Esophagus squamous epithelium (tissue), 5 donors: ENCODE measurements around the gene GALNT17. TPM values are rescaled to one million over a fixed set of nuclear protein-coding genes. Genes with fewer than 3 reads are reported as not detected.

Source experiments
- DNase-seq: peaks from one replicate; lab custom pipeline; 2025; lab: John Stamatoyannopoulos, UW
- H3K27ac ChIP-seq, 4 donors: fragments of 200-600 bp; sonication (generic); one replicate each; pipeline ENCODE4 v1.5.1; 2016 to 2019; ENCODE audit warnings: mild to moderate bottlenecking in 1 of 4
- H3K27me3 ChIP-seq, 4 donors: fragments of 200-600 bp; sonication (generic); 1 replicate in 3 of 4; 2 replicates in 1 of 4; pipeline versions ENCODE4 v1.5.1 to v1.6.0; 2017 to 2021; ENCODE audit warnings: antibody characterized with exemption in 1 of 4
- H3K36me3 ChIP-seq, 3 donors: fragments of 200-600 bp; sonication (generic); one replicate each; pipeline ENCODE4 v1.5.1; 2016 to 2019
- H3K4me1 ChIP-seq, 3 donors: fragments of 200-600 bp; sonication (generic); one replicate each; pipeline ENCODE4 v1.5.1; 2017 to 2019
- H3K4me3 ChIP-seq, 4 donors: fragments of 200-600 bp; sonication (generic); 1 replicate in 3 of 4; 2 replicates in 1 of 4; pipeline ENCODE4 v1.5.1; 2016 to 2019; ENCODE audit warnings: mild to moderate bottlenecking in 2 of 4, moderate library complexity in 1 of 4
- H3K9me3 ChIP-seq, 3 donors: fragments of 200-600 bp; sonication (generic); one replicate each; pipeline ENCODE4 v1.5.1; 2016 to 2019
- CTCF ChIP-seq, 6 experiments: fragments of 450-650 bp in 4 of 6; fragments of 200-600 bp in 2 of 6; sonication (generic) in 2 of 6; IDR thresholded peaks; one replicate each; pipeline ENCODE4 v1.5.1; 2016 to 2019; ENCODE audit warnings: antibody characterized with exemption in 6 of 6, mild to moderate bottlenecking in 4 of 6, moderate library complexity in 4 of 6
- POLR2A ChIP-seq, 4 donors: fragments of 450-650 bp; IDR thresholded peaks; one replicate each; pipeline ENCODE4 v1.6.1; 2017; ENCODE audit warnings: antibody characterized with exemption in 4 of 4, mild to moderate bottlenecking in 4 of 4, moderate library complexity in 3 of 4
- WGBS, 2 donors: methylation state at CpG; one replicate each; pipeline ENCODE4 v1.1.5; 2018; 5-methylcytosine and 5-hydroxymethylcytosine counted together
- intact Hi-C: fragments of 100-400 bp; cut with DNase I; formaldehyde crosslinking; loops from one replicate; pipeline ENCODE4 v1.15.0; 2022
- total RNA-seq, 4 donors: library from RNA; depleted of rRNA; stranded (reverse); fragments of >200 nt; gene quantifications; one replicate each; pipeline ENCODE4 v1.1.0, GENCODE V29; 2016
- donor health status: DM: yes; HTN: yes; CAD: no.

Gene GALNT17
- total RNA-seq, 4 donors from 2014 or later: 1.6 to 22.1 (median 2.5) TPM

GRCh38 chr7:71133232-71133622, 1.3 kb downstream of the GALNT17 start:
- H3K4me3 ChIP-seq: peak overlapping the region; percentile 35 to 71 (median 51)

DNA sequence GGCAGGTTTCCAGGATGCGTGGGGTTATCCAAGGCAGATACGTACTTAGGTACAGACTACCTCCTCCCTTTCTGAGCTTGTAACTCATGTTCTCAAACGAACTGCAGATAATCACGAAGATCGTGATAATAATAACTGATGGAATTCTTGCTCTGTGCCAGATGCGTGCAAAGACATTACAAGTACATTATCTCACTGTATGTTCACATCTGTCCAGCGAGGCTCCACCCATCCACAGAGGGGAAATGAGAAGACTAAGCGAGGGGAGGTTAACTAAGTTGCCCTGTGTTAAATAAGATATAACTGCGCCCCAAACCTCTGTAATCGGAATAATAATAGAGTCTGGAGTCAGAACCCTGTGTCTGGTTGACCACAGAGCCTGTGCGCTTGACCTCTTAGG, 1.9 kb downstream of the GALNT17 start:
- WGBS, 2 donors: 65 to 80% methylated on average over 11 of the region's 11 CpGs
- Histone ChIP-seq H3K4me3 (peak overlapping the region in 3 of 4 donors; percentile 44 to 71 (median 58)), H3K27me3 (peaks cover 0 to 54% (median 2%) of the 10 kb centered on the region in 4 donors), H3K36me3 (no peaks in the 10 kb centered on the region), H3K9me3 (no peaks in the 10 kb centered on the region), H3K4me1 (peaks cover 0 to 38% (median 7%) of the 10 kb centered on the region in 3 donors), H3K27ac (peak overlapping the region in 3 of 4 donors; percentile 74 to 87 (median 84))
- intact Hi-C loops: no loop called here
- no peak for DNase-seq
- TF ChIP-seq POLR2A (IDR thresholded peaks at IDR 0.05) (no peak), CTCF (IDR thresholded peaks at IDR 0.05) (no peak)

More at GRCh38 chr7:71133232-71133622, 1.3 kb downstream of the GALNT17 start:
- intact Hi-C loops: no loop called here
- H3K27me3 ChIP-seq: peaks cover 0 to 54% (median 2%) of the 10 kb centered on the region in 4 donors
- no peak for DNase-seq
- H3K9me3 ChIP-seq: no peaks in the 10 kb centered on the region
- no peaks in the 10 kb centered on the region for H3K36me3 ChIP-seq
- TF ChIP-seq POLR2A (IDR thresholded peaks at IDR 0.05): no peak
- no peak for TF ChIP-seq CTCF (IDR thresholded peaks at IDR 0.05)
- peak overlapping the region; percentile 61 to 87 (median 79) for H3K27ac ChIP-seq
- 16 to 26% methylated on average over 3 to 13 of the region's 17 CpGs for WGBS, 2 donors
- peaks cover 0 to 38% (median 7%) of the 10 kb centered on the region in 3 donors for H3K4me1 ChIP-seq

DNA sequence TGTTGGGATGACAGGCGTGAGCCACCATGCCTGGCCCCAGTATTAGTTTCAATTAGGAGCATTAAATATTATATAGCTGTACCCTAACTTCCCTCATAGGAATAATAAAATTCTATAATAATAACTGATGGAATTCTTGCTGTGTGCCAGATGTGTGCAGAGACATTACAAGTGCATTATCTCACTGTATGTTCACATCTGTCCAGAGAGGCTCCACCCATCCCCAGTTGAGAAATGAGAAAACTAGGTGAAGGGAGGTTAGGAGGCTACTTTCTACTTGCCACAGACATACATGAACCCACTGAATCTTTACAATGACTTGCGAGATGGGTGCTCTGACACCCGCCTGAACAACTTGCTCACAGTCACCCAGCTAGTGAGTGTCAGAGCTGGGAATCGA, 3.2 kb downstream of the GALNT17 start:
- Histone ChIP-seq H3K9me3 (no peaks in the 10 kb centered on the region), H3K4me1 (peaks cover 0 to 38% (median 7%) of the 10 kb centered on the region in 3 donors), H3K4me3 (peak overlapping the region in 1 of 4 donors; percentile 36), H3K27me3 (peaks cover 0 to 44% (median 2%) of the 10 kb centered on the region in 4 donors), H3K27ac (peak overlapping the region in 1 of 4 donors; percentile 21), H3K36me3 (no peaks in the 10 kb centered on the region)
- intact Hi-C loops: no loop called here
- TF ChIP-seq POLR2A (IDR thresholded peaks at IDR 0.05): no peak
- TF ChIP-seq CTCF (IDR thresholded peaks at IDR 0.05): no peak
- 63 to 87% methylated on average over 4 of the region's 4 CpGs for WGBS, 2 donors
- DNase-seq: no peak

DNA sequence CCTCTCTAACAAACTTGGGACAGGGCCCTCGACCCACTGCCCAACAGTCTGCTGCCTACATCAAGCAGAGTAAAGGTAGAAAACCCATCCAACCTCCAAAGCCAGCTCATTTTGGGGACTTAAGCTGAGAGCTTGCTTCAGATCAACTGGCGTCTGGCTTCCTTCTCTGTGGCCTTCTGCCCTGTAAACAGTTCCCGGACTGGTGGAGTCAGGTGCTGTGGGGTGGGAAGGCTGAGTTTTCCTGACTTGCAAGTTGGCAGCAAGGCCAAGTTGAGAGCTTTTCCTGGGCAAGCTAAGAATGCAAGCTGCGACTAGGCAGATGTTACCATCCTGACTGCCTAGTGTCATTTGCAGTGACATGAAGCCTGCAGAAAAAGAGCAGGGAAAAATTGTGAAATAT, 3.7 kb downstream of the GALNT17 start:
- Histone ChIP-seq H3K4me3 (peak overlapping the region in 1 of 4 donors; percentile 36), H3K27me3 (peaks cover 0 to 39% (median 2%) of the 10 kb centered on the region in 4 donors), H3K9me3 (no peaks in the 10 kb centered on the region), H3K36me3 (no peaks in the 10 kb centered on the region), H3K27ac (peak overlapping the region in 1 of 4 donors; percentile 21), H3K4me1 (peaks cover 0 to 33% (median 7%) of the 10 kb centered on the region in 3 donors)
- intact Hi-C loops: no loop called here
- 22 to 29% methylated on average over 1 to 3 of the region's 4 CpGs for WGBS, 2 donors
- no peak for TF ChIP-seq POLR2A (IDR thresholded peaks at IDR 0.05)
- TF ChIP-seq CTCF (IDR thresholded peaks at IDR 0.05): no peak
- no peak for DNase-seq

DNA sequence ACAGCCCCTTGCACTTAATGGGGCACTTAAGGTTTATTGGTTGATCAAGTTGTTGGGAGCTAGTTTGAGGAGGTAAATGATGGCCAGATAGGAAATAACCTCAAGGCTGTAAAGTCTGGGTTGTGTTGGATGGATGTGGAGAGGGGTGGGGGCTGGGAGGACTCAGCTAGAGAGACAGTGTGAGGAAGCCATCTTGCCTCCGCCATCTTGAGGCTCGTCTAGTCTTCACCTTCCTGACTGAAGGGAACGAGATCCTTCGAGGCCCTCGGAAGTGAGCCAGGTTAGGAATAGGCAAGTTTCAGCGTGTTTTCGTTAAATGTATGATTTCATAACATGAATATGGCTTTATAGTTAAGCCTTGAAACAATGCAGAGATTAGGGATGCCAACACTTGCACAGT, 5.5 kb downstream of the GALNT17 start:
- H3K4me1 ChIP-seq: peaks cover 0 to 15% (median 0%) of the 10 kb centered on the region in 3 donors
- intact Hi-C loops: no loop called here
- peaks cover 0 to 21% (median 0%) of the 10 kb centered on the region in 4 donors for H3K27me3 ChIP-seq
- no peak for DNase-seq
- no peak overlapping the region for H3K4me3 ChIP-seq
- H3K9me3 ChIP-seq: no peaks in the 10 kb centered on the region
- H3K27ac ChIP-seq: no peak overlapping the region
- TF ChIP-seq POLR2A (IDR thresholded peaks at IDR 0.05) (no peak), CTCF (IDR thresholded peaks at IDR 0.05) (no peak)
- H3K36me3 ChIP-seq: no peaks in the 10 kb centered on the region
- 57 to 59% methylated on average over 7 of the region's 7 CpGs for WGBS, 2 donors
